IPS DF 4.7 (cell line): ENCODE measurements around the gene MRPL19.
"Not testable (repeated sequence)": the region's sequence is repeated elsewhere in the genome, so short reads cannot be mapped to it uniquely, and the experiment has no call there.

Source experiments
- DNase-seq: peaks from one replicate; pipeline ENCODE4 v3.0.0-alpha.2; 2013; ENCODE audit warnings: low spot score; ENCODE audit errors: extremely low read depth

Gene MRPL19

GRCh38 chr2:75667884-75668283, 21.3 kb downstream of the MRPL19 start:
- no peak for DNase-seq

DNA sequence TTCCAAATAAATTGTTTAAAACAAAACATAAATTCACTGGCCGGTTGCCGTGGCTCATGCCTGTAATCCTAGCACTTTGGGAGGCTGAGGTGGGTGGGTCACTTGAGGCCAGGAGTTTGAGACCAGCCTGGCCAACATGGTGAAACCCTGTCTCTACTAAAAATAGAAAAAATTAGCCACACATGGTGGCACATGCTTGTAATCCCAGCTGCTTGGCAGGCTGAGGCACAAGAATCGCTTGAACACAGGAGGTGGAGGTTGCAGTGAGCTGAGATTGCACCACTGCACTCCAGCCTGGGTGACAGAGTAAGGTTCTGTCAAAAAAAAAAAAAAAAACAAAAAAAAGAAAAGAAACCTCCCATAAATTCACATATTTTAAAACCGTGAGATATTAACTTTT, 28.8 kb downstream of the MRPL19 start:
- not testable (repeated sequence) for DNase-seq

DNA sequence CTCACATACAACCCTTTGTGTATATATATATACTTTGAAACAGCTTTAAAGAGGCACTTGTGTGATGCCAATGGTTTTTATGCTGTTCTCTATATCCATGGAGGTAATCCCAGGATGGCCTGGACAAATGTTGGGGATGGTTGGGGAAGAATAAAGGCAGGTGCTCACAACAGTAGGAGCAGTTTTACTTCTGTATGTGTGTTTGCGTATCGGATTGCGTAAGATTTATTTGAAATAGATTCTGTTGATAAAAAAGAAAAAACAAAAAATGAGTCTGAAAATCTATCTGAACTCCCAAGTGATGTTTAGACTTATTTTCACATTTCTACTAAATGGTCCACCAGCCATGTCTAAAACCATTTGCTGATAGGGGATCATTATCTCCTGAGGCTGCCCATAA, 29.3 kb downstream of the MRPL19 start:
- DNase-seq: no peak

DNA sequence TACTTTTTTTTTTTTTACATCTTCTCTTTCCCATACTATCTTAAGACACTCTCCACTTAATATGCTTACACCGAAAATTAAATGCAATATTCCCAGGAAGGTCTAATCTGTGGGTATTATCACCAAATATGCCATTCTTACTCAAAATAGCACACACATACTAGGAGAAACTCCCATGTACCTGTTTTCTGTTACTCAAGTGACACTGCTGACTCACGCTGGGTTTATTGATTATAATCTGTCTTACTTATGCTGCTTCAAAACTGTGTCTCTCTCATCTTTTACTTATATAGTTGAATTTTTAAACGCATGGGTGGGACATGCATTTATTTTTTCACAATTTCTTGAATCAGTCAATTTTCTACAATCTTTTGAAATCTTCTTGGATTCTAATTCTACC, 29.9 kb downstream of the MRPL19 start:
- no peak for DNase-seq

GRCh38 chr2:75679556-75679955, 33.0 kb downstream of the MRPL19 start:
- no peak for DNase-seq

DNA sequence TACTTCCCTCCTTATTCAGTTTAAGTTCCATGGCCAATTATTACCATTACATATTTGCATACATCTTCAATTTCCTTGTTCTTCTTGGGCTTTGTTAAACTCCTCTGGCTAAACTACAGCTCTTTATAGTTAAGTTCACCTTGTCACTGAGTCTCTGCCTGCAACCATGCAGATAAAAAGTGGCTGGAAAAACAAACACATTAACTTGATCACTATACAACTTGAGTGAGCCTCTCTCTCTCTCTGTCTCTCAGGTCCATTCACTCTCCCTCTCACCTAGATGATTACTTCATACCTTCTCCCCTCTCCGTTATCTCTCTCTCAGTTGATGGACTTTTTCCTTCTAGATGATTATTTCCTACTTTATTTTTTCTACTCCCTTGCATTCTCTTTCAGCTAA, 33.8 kb downstream of the MRPL19 start:
- no peak for DNase-seq

GRCh38 chr2:75683430-75683829, 36.8 kb downstream of the MRPL19 start:
- DNase-seq: not testable (repeated sequence)

- no peak for DNase-seq
Observed at GRCh38 chr2:75688196-75688595, 41.6 kb downstream of the MRPL19 start.

DNA sequence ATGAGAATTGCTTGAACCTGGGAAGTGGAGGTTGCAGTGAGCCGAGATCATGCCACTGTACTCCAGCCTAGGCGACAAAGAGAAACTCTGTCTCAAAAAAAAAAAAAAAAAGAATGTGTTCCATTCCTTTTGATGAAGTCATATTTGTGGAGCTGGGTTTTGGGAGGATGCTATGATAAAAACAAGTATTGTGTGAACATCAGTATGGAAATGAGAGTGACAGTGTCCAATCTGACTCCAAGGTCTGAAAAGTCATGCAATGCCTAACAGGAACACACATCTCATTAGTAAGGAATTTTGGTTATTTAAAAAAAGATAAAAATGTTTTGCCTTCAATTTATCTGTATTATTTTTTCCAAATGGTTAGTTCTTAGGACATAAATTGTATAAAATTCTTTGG, 52.3 kb downstream of the MRPL19 start:
- DNase-seq: no peak

GRCh38 chr2:75702593-75702992, 56.0 kb downstream of the MRPL19 start:
- no peak for DNase-seq

GRCh38 chr2:75703589-75704287, 57.2 kb downstream of the MRPL19 start:
- DNase-seq: no peak

- DNase-seq: no peak
Observed at GRCh38 chr2:75705921-75706320, 59.3 kb downstream of the MRPL19 start.

DNA sequence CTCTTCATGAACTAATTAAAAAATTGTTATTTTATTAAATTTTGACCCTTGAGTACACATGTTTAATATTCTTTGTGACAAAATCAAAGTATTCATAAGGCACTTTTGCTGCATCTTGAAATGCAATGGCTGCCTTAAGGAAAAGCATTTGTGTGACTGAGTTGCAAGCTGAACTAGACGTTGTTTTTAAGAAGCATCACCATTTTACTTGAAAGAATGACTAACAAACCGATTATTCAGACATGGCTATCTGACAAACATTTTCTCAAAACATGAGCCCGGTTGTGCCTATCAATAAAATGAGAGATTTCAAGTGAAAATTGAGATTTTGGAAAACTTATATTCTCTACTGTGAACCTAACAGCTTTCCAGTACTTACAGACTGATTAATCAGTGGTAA, 61.3 kb downstream of the MRPL19 start:
- no peak for DNase-seq

GRCh38 chr2:75709297-75709696, 62.7 kb downstream of the MRPL19 start:
- DNase-seq: no peak

GRCh38 chr2:75710220-75710576, 63.6 kb downstream of the MRPL19 start:
- DNase-seq: no peak

GRCh38 chr2:75710577-75711253, 64.1 kb downstream of the MRPL19 start, which contains the start of gene GCFC2:
Gene GCFC2, minus strand, starts transcription at chr2:75710915. Its CDS starts 60 bp downstream, at chr2:75710855.
- DNase-seq: peak; percentile 30

DNA sequence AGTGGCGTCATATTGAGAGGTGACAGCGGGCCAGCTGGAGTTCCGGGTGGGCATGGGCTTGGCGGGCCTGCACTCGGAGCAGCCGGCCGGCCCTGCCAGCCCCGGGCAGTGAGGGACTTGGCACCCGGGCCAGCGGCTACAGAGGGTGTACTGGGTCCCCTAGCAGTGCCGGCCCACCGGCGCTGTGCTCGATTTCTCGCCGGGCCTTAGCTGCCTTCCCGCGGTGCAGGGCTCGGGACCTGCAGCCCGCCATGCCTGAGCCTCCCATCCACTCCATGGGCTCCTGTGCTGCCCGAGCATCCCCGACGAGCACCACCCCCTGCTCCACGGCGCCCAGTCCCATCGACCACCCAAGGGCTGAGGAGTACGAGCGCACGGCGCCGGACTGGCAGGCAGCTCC, 65.0 kb downstream of the MRPL19 start:
- not testable (repeated sequence) for DNase-seq

GRCh38 chr2:75716406-75716805, 69.8 kb downstream of the MRPL19 start:
- DNase-seq: no peak

- DNase-seq: no peak
Observed at GRCh38 chr2:75719616-75720015, 73.0 kb downstream of the MRPL19 start.

DNA sequence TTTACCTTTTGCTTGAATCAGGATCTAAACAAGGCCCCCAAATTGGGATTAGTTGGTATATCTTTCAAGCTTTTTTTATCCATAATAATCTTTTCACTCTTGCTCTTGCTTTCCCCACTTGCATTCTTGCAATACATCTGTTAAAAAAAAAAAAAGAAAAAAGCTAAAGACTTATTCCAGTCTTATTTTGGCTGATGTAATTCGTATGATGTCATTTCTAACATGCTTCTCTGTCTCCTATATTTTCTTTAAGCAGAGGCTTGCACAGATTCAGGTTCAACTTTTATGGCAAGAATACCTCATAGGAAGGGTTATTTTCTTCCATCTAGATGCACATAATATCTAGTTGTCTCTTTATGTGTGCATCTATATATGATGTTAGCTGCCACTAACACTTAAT, 73.9 kb downstream of the MRPL19 start:
- DNase-seq: no peak

- DNase-seq: no peak
Observed at GRCh38 chr2:75722687-75723086, 76.1 kb downstream of the MRPL19 start.

- no peak for DNase-seq
Observed at GRCh38 chr2:75728614-75729419, 82.2 kb downstream of the MRPL19 start.
